GM04503 (cell line): ENCODE measurements around the gene UROS.

Experiments
- DNase-seq: peaks from one replicate; pipeline ENCODE4 v3.0.0-alpha.2; 2012; ENCODE audit warnings: low read depth

The UROS gene

GRCh38 chr10:125762692-125763648, 60.1 kb downstream of the UROS start:
- DNase-seq, result no peak

- no peak for DNase-seq
These were observed 61.1 kb downstream of the UROS start for GRCh38 chr10:125761961-125762360.

- DNase-seq, result no peak
These were observed 65.3 kb downstream of the UROS start for GRCh38 chr10:125757742-125758141.

GRCh38 chr10:125756853-125757487, 66.1 kb downstream of the UROS start:
- DNase-seq, result no peak

- DNase-seq, result no peak
These were observed 66.9 kb downstream of the UROS start for GRCh38 chr10:125756196-125756595.

GRCh38 chr10:125747417-125747816, 75.6 kb downstream of the UROS start:
- DNase-seq, result no peak

GRCh38 chr10:125744909-125745308, 78.1 kb downstream of the UROS start:
- no peak for DNase-seq

- DNase-seq, result no peak
These were observed 80.6 kb downstream of the UROS start for GRCh38 chr10:125742465-125742864.

GRCh38 chr10:125739994-125740679, 82.9 kb downstream of the UROS start:
- no peak for DNase-seq
